ENCODE data around the gene EFNA2.

EFNA2 gene

DNA sequence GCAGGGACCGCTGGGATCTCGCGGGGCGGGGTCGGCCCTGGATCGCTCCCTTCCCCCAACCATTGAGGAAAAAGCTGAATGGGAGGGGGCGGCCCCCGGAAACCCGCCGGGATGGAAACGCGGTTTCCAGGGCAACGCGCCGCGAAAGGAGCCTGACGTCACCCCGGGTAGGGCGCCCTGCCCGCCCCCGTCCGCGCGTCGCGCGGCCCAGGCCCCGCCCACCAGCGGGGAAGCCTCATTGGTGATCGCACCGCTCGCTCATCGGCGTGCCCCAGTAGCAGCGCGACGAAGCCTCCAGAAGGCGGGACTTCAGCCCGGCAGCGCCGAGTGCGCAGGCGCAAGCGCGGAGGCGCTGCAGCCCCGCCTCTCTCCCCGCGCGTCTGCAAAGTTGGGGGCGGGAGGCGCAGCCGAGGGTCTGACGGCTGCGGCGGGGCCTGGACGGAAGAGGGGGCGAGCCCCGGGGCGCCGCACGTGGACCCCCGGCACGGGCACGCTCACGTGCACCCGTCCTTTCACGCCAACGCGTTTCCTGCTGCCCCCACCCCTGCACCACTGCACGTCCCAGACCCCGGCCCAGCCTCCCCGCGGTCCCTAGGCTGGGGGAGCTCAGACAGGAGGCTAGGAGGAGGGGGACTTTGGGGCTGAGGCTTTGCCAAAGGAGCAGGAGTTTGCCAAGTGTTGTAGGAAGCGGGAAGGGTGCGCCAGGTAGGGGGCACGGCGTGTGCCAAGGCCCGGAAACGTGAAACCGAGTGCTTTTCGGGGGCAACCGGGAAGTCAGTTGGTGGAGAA, 24.7 kb upstream of the EFNA2 start:
- DNase-seq = peak; percentile 43 to 94 (median 89)

DNA sequence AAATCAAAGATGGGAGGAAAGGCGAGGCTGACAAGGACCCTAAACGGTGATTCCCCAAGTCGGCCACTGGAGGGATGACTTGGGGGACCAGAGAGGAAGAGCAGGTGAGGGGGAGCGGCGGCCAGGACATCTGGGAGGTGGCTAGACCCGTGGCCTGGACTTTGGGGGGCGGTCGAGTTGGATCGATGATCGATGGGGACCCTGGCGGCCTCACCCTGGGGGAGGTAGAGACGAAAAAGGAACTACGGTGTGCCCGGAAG, 24.2 kb upstream of the EFNA2 start:
- peak in 1 of 14 donors; percentile 41 for DNase-seq

DNA sequence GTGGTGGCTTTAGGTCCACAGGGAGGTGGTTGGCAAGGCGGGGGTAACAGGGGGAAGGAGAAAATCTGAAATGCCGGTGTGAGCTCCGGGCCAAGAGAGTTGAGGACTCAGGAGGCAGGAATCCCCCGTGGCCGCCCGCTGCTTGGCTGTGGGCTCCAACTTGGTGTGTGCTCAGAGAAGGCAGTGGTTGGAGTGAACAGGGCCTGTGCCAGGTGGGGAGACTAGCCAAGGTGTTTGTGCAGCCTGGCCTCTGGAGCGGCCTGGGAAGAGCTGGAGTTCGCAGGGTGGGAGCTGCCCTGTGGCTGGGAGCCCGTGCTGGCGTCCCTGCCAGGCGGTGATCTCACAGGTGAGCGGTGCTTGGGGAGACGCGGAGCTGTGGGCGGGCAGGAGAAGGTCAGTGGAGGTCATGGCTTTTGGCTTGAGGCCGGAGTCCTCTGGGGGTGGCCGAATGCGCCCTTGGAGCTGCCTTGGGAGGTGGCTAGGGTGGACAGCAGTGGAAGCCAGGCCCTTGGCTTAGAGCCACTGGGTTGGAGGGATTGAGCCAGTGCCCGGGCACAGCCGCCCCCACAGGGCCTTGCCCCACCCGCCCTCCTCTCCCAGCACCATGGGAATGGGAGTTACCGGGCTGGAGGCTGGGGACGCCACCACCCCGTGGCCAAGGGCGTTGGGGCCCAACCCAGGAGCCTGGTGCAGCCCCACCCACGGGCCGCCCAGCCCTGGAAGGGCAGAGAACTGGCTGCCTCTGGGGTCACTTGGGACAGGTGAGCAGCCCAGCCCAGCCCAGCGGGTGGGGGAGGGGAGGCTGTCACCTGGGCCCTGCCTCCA, 23.7 kb upstream of the EFNA2 start:
- peak in 9 of 14 donors; percentile 31 to 80 (median 62) for DNase-seq

DNA sequence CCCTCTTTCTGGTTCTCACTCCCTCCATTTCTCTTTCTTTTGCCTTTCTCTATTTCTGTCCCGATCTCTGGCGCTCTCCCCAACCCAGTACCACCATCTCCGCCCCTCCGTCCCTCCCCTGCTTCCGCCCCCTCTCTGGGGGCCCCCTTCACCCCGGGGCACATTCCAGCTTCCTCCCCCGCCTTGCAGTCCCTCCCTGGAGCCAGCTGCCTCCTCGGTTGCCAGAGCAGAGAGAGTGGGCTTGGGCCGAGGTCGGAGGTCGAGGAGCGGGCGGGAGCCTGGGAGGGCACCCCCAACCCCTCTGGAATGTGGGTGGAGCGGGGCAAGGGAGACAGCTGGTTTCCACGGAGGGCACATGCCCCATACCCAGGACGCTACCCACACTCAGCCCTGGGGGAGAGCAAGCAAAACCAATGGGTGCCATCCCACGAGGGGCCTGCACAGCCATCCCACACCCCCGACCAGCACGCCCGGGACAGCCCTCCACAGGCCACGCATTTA, 23.0 kb upstream of the EFNA2 start:
- DNase-seq = no peak

DNA sequence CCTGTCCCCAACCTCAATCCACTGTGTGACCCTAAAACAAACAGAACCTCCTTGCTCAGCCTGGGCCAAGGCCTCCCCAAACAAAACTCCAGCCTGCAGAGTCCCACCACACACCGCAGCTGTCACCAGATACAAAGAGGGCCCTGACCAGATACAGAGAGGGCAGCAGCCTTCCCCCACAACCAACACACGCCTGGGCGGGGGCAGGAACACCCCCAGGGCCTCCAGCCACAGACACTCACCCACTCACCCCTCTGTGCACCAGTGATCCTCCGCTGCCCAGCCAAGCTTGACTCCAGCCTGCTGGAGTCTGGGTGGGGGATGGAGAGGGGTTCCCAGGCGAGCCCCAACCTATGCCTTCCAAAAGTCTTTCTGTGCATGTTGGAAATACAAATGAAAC, 22.5 kb upstream of the EFNA2 start:
- no peak for DNase-seq

DNA sequence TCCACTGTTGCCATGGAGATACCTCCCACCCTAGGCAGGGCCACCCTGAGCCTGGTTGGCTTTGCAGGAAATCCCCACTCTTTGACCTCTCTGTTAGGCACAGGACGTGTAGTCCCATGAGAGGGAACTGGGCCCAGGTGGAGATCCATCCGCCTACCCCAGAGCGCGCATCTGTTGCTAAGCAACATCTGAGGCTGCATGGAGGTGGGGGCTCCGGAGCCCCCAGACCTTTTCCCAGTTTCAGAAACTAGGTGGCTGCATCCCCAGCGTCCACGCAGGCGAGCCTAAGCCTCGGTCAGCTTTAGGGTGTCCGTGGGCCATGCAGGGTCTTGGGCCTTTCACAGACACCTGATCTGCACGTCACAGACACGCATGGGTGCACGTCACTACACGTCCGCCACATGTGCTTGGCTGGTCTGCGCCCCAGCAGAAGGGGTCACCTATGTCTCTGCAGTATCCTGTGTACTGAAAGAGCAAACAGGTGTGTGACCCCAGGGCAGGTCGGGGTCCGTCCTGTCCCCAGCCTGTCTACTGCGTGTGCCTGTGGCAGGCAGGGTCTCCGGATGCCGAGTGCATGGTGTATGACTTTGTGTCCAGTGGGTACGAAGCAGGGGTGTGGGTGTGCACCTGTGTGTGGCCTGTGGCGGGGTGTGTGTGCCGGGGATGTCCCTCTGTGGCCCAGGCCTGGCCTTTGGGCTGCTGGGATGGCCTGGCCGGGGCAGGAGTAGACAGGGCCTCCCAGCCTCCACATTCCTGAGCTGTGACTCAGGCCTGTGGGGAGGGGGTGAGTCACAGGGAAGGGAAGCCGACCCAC, 20.7 kb upstream of the EFNA2 start:
- DNase-seq = peak in 1 of 14 donors; percentile 45

DNA sequence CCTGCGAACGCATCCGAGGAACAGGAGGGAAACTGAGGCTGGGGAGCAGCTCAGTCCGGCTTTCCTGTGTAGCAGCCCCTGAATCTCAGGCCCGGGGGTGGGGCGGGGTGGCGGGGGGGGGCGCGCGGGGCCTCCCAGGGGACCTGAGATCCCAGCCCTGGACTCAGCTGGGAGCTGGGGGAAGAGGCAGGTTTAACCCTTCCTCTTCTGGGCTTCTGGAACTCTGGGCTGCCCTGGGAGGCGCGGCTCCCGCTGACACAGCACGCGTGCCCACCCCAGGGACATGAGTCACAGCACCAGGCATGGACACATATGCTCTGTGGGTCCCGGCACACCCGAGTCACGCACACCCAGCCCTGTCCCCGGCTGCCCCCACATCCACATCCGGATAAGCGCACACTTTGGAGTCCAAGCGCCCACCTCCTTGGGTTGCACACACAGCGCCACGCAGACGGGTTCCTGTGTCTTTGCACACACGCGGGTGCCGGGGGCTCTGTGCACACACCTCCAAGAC, 20.0 kb upstream of the EFNA2 start:
- peak in 1 of 14 donors; percentile 53 for DNase-seq

DNA sequence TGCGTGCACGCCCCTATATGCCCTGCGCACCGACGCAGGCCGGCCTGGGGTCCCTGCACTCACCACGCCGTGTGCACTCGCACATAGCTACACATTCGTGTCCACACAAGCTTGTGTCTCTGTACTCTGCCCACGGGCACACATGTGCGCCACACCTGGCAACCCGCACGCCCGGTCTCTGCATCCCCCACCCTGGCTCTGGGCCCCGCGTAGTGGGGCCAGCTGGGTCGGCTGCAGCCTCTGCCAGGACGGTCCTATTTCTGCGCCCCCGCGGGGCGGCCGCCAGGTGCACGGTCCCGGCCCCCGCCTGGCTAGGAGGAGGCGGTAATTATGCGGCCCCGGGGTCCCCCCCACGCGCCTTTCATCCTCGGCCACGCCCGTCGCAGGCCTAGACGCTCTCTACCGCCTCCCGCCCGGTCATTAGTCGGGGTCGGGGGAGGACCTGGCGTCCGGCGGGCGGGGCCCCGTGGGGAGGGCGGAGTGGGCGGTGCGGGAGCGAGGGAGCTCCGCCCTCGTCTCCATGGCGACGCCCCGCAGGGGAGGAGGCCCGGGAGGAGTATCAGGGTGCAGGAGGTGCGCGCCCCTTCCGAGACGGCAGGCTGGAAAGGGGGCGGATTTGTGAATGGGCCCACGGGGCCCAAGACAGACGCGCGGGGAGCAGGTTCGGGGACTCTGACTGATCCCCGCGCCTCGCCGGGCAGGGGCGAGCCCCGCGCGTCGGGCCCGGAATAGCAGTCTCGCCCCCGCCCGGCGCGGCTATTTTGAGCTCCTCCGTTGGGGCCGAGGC, 19.4 kb upstream of the EFNA2 start:
- DNase-seq = peak in 10 of 14 donors; percentile 36 to 82 (median 64)

DNA sequence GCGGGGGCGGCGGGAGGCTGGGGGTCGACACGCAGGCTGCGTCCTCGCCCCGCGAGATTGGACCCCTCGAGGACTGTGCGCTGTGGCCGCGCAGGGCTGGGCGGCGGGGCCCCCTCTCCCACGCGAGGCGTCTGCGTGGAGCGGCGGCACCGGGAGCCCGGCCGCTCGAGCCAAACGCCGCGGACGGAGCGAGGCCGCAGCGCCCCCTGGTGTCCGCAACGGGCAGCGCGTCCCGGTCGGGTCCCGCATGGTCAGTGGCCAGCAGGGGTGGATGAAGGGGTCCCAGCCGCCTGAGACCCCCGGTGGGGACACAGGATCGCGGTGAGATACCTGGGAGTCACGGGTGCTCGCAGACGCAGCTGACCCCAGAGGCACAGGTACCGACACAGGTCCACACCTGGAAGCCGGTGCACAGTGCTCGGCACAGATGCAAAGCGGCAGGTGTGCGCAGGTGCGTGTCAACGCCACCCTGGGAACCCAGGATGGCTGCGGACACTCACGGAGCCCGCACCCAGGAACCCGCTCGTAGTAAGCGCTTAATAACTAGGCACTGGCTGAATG, 18.7 kb upstream of the EFNA2 start:
- peak; percentile 20 to 84 (median 66) for DNase-seq

DNA sequence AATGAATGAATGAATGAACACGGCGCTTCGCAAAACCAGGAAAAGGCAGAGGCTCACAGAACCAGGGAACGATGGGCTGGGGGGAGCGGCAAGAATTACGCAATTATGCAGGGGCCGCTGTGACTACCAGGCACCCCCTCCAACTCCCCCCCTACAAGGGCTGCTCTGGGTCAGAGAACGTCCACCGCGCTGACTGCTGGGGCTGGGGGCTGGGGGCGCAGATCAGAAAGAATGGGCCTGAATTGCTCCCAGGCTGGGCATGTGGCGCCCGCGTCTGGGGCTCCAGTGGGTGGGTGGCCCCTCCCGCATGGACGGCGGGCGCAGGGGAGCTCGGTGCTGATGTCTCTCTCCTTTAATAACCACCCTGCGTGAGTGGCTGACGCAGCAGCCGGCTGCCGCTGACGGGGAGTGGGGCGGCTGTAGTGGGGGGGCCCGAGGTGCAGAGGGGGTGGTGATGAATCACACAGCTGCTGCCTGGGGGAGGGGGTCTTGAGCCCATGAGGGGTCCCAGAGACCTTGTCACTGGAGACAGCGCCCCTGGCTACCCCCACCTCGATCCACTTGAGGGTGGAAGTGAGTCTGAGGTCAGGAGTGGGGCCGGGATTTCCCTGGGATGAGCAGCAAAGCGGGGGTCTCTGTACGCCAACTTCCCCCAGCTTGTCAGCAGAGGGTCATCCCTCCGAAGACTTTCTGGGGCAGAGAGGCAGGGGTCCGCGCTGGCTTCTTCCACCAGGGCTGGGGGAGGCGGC, 18.0 kb upstream of the EFNA2 start:
- DNase-seq = peak in 1 of 14 donors; percentile 60

DNA sequence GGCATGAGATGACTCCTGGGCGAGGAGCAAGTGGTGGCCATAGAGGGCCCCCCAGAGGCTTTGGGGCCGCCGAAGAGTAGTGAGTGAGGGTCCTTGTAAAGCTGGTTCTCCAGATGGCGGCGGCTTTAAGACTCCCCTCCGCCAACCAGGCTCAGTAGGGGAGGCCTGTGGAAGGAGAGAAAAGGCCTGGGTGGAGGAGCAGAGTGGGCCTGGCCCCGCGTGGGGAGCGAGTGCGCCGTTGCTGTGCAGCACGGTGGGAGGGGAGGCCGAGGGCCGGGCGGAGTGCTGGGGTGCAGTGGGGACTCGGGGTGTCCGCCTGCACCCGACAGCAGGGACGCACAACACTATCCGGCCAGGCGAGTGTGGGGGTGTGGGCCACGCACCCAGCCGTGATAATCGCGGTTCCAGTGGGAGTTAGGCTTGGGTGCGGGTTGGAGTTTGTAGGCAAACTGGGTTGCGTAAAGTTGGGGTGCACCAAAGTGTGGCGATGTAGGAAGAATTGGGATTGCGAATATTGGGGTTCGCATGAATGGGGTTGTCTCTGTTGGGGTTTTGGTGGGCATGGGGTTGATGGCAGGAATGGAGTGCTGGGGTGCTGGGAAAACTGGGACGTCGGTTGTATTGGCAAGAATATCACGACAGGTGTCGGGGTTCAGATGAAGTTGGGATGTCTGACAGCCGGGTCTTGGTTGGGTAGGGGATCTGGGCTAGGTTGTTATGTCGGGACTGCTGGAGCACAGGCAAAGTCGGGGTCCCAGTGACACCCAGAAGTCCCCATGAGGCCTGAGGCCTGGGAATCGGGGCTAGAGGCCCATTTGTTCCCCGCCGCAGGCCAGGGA, 17.2 kb upstream of the EFNA2 start:
- DNase-seq = peak in 2 of 14 donors; percentile 46 to 66

DNA sequence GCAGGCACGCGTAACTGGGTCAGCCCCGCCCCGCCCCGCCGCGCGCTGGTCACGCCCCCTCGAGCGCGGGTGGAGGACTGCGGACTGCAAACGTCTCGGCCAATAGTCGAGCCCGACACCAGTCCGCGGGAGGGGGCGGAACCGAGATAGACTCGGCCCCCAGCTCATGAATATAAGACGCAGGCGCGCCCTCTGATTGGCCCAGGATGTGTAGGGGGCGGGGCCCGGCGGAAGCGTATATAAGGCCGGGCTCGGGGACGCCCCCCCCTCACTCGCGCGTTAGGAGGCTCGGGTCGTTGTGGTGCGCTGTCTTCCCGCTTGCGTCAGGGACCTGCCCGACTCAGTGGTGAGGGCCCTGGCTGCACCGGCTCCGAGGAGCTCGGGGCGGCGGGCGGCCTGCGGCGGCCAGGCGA, 16.6 kb upstream of the EFNA2 start, which contains the start of gene CIRBP:
Gene CIRBP (plus strand): TSS at position 268 of the 413 bp plus-strand sequence. CDS start 1,602 bp downstream, outside the sequence.
- peak; percentile 85 to 99 (median 96) for DNase-seq

DNA sequence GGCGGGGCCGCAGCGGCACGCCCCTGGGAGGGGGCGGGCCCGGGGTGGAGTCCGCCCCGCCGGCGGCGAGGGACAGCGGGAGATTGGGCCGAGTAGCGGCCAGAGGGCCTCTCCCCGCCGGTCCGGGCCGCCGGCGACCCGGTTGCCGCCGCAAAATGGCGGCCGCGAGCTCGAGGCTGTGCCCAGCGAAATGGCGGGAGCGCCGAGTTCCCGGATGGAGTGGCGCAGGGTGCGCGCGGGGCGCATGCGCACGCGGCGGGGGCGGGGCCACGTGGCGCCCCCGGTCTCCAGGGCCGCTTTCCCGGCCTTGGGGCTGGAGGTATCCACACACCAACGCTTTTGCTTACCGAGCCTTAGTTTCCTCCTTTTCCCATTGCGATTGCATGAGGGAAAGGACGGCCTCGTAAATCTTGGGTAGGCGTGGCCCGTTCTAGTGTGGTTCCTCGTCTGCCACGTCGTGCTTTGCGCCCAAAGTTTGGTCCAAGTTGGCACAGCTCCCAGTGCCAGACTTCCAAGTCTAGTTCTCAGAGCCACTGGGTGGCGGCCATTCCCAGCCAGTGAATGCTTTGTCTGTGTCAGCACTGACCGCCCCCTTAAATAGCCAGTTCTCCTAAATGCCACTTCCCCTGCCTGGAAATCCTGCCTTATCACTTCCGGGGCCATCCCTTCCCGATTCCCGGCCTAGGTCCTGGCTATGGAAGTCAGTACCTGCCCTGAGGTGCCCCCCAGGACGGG, 16.0 kb upstream of the EFNA2 start:
- DNase-seq = peak in 13 of 14 donors; percentile 39 to 93 (median 81)

DNA sequence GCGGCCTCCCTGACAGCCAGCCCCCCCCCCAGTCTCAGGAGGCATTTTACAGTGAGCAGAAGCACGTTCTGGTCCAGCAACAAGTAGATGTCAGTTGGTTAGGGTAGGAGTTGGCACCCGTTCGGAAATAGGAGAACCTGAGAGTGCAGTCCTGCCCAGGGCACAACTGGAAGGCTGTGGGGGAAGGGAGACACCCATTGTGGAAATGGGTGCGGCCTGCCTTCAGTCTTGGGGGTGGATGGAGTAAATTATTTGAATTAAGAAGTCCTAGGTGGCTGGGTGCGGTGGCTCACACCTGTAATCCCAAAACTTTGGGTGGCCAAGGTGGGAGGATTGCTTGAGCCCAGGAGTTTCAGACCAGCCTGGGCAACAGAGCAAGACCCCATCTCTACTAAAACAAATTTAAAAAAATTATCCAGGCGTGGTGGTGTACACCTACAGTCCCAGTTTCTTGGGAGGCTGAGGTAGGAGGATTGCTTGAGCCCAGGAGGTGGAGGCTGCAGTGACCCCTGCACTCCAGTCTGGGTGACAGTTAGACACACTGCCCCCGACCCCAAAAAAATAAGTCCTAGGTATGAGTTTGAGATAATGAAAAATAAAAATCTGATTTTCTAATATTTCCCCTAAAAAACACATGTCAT, 15.3 kb upstream of the EFNA2 start:
- no peak for DNase-seq

DNA sequence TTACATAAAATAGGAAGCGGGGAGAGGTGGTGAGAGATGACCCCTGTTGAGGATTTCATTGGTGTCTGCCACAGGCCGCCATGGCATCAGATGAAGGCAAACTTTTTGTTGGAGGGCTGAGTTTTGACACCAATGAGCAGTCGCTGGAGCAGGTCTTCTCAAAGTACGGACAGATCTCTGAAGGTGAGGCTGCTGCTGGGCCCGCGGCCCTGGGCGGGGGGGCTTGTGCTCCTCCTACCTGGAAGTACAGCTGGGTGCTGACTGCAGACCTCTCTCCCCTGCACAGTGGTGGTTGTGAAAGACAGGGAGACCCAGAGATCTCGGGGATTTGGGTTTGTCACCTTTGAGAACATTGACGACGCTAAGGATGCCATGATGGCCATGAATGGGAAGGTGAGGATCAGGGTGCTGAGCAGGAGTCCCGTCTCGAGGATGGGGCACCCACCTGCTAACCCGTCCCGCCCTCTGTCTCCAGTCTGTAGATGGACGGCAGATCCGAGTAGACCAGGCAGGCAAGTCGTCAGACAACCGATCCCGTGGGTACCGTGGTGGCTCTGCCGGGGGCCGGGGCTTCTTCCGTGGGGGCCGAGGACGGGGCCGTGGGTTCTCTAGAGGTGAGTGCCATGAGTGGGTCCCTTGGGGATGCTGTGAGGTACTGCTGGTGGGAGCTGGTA, 14.7 kb upstream of the EFNA2 start:
- no peak for DNase-seq

DNA sequence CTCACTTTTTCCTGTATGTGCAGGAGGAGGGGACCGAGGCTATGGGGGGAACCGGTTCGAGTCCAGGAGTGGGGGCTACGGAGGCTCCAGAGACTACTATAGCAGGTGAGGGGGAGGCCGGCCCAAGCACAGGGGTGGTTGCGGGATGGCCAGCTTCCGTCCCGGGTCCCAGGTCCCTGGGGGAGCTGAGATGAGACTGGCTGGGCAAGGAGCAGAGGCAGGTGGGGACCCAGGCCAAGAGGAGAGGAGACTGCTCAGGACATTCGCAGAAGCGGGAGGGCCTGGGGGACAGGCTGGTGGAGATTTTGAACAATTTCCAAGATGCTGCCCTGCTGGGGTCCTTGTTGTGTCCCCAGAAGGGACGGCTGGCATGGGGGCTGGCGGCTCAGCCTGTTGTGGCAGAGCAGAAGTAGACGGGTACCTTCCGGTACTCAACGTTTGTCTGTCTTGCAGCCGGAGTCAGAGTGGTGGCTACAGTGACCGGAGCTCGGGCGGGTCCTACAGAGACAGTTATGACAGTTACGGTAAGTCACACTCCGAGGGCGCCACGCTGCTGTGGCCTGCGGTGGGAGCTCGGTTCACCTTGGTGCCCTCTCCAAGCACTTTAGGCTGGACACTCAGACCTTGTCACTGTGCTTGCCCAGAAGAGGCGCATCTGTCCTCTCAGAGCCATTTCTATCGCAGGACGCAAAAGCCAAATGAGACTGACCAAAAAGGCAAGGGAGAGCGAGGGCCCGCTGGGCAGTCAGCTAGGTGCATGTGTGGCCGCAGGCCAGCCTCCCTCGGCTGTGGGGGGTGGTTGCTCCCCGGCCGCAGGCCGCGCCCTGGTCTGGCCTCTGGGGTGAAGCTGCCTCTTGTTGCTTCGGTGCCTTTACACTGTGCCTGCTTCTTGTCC, 13.9 kb upstream of the EFNA2 start:
- peak in 2 of 14 donors; percentile 17 to 40 for DNase-seq
